ENCODE measurements around the gene DDX1.

- TF ChIP-seq GATA2 (IDR thresholded peaks at IDR 0.05; ENCODE audit: low read depth, low read length): no peak
- TF ChIP-seq GATA3 (IDR thresholded peaks at IDR 0.05; ENCODE audit: low read depth, low read length): no peak
Observed at GRCh38 chr2:15553951-15554350, 37.7 kb upstream of the DDX1 start.

Measured in SH-SY5Y (cell line).